Measurements from ENCODE around the gene MAN2B2.
"Not testable (repeated sequence)": the region's sequence is repeated elsewhere in the genome, so short reads cannot be mapped to it uniquely, and the experiment has no call there.

The MAN2B2 gene

DNA sequence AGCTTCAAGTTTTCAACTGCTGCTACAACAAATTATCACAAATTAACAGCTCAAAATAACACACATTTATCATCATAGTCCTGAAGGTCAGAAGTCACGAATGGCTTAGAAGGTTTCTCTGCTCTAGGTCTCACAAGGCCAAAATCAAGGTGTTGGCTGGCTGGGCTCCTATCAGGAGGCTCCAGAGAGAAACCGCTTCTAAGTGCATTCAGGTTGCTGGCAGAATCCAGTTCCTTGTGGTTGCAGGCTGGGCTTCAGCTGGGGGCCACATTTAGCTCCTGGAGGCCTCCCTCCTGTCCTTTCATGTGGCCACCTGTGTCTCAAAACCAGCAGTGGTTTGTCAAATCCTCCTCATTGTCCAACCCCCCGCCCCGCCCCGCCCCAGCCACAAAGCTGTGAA is 80.9 kb downstream of the MAN2B2 start:
- no peak for DNase-seq (ENCODE audit: low read depth in 1 of 2, low spot score in 1 of 2)
- no peak for TF ChIP-seq JUND (IDR thresholded peaks at IDR 0.05; ENCODE audit: low read depth)
- in situ Hi-C loops (cut with HindIII; ENCODE audit: low pct_unique_long_range_greater_than_20kb, low sequenced_read_pairs), result no loop called here

DNA sequence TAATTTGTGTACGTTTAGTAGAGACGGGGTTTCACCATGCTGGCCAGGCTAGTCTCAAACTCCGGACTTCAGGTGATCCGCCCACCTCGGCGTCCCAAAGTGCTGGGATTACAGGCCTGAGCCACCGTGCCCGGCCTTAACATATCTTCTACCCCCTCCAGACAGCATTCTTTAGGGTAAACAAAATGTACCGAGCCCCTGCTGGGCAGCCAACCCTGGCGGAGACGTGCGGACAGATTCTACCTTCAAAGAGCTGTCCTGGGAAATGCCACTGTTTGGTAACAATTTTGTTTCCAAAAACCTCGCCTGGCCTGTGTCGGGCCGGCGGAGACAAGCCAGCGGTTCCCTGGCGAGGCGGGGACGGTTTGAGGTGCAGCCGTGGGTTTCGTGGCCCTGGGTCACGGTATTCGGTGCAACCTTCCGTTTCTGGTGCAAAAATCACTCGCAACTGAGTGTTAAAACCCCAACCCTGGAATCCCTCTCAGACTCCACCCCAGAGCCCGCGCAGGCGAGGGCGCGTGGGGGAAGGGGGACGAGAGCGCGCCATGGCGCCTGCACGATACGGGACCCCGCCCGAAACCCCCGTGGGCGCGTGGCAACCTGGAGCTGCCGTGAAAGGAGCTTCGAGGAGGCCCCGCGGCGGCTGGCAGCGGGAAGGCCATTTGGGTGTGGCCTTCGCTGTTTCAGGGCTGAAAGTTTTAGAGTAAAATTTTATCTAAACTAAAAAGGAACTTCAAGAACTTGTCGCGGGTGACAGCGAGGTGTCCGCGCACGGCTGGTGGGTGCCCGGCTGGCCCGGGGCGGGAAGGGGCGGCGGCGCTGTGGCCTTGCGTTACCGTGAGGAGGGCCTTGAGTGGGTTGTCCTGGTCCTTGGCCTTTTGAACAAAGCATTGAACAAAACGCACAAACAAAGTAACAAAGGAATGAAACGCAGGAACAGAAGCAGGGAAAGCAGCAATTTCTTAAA is 82.5 kb downstream of the MAN2B2 start:
- no peak for DNase-seq (ENCODE audit: low read depth in 1 of 2, low spot score in 1 of 2)
- in situ Hi-C loops (cut with HindIII; ENCODE audit: low pct_unique_long_range_greater_than_20kb, low sequenced_read_pairs), result no loop called here
- no peak for TF ChIP-seq JUND (IDR thresholded peaks at IDR 0.05; ENCODE audit: low read depth)

DNA sequence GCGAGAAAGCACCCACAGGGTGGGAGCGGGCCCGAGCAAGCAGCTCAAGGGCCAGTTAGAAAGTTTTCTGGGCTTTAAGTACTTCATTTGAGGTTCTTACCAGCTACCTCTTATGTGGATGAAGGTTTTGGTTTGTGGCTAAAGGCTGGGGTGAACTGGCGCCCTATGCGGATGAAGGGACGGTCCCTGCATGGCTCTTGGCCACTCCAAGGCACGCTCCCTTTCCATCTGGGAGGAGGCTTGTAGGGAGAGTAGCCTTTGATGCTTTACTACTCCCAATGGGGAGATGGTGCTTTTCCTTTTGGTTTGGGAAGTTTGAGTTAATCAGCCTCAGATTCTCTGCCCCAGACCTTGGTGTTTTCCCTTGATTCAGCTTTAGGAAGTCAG is 83.2 kb downstream of the MAN2B2 start:
- TF ChIP-seq JUND (IDR thresholded peaks at IDR 0.05; ENCODE audit: low read depth), result no peak
- DNase-seq (ENCODE audit: low read depth in 1 of 2, low spot score in 1 of 2), result no peak
- in situ Hi-C loops (cut with HindIII; ENCODE audit: low pct_unique_long_range_greater_than_20kb, low sequenced_read_pairs), result no loop called here

DNA sequence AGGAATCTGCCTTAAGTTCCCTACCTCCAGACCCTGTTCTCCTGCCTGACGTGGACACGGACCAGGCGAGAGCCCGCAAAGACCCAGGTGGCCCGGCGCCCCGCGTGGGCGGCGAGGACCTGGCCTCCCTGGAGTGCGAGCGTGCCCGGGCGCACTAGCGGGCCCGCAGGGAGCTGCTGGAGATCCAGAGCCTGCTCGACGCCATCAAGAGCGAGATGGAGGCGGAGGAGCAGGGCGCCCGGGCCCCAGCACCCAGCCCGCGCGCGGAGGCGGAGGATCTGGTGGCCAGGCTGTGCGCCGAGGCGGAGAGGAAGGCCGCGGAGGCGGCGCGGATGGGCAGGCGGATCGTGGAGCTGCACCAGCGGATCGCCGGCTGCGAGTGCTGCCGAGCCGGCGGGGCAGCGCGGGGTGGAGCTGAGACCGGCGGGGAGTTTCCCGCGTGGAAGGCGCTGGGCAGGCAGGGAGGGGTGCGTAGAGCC is 83.6 kb downstream of the MAN2B2 start:
- in situ Hi-C loops (cut with HindIII; ENCODE audit: low pct_unique_long_range_greater_than_20kb, low sequenced_read_pairs), result no loop called here
- DNase-seq (ENCODE audit: low read depth in 1 of 2, low spot score in 1 of 2), result no peak
- TF ChIP-seq JUND (IDR thresholded peaks at IDR 0.05; ENCODE audit: low read depth), result no peak

DNA sequence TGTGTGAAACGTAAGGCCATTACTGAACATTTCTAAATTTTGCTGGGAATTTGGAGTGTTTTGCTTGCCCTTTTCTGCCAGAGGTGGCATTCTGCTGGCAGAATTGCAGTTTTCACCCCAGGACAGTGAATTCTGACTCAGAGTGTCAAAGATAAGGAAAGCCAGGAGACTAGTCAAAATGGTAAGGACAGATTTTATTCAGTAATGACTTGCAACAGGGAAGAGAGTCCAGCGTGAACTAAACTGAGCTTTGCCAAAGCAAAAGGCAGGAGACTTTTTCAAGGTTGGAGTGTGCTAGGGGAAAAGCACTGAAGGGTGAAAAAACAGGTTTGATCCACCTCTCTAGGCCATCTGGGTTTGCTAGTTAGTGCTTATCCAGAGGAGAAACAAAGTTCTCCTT is 84.9 kb downstream of the MAN2B2 start:
- in situ Hi-C loops (cut with HindIII; ENCODE audit: low pct_unique_long_range_greater_than_20kb, low sequenced_read_pairs), result no loop called here
- TF ChIP-seq JUND (IDR thresholded peaks at IDR 0.05; ENCODE audit: low read depth), result no peak
- DNase-seq (ENCODE audit: low read depth in 1 of 2, low spot score in 1 of 2), result no peak

DNA sequence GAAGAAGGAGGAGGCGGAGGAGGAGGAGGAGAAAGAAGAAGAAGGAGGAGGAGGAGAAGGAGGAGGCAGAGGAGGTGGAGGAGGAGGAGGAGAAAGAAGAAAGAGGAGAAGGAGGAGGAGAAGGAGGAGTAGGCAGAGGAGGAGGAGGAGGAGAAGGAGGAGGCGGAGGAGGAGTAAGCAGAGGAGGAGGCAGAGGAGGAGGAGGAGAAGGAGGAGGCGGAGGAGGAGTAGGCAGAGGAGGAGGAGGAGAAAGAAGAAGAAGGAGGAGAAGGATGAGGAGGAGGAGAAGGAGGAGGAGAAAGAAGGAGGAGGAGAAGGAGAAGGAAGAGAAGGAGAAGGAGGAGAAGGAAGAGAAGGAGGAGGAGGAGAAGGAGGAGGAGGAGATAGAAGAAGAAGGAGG is 85.4 kb downstream of the MAN2B2 start:
- no peak for TF ChIP-seq JUND (IDR thresholded peaks at IDR 0.05; ENCODE audit: low read depth)
- peak in 1 of 2 experiments; percentile 86 for DNase-seq (ENCODE audit: low read depth in 1 of 2, low spot score in 1 of 2)
- in situ Hi-C loops (cut with HindIII; ENCODE audit: low pct_unique_long_range_greater_than_20kb, low sequenced_read_pairs), result no loop called here

DNA sequence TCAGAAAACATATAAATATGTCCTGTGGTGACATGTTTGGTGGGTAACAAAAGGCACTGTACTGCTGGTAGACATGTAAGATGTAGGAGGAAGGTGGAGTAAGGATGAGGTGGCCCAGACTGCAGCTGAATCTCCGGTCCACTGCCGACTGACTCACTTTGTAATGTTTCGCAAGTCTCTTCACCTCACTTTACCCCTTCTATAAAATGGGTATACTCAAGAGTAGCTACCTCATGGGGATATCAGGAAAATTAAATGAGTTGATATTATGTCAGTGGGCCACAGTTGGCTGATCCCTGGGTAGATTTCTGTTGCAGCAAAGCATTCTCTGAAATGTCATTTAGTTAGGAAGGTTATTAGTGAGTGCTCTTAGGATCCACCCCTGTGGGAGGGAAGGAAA is 87.6 kb downstream of the MAN2B2 start:
- TF ChIP-seq JUND (IDR thresholded peaks at IDR 0.05; ENCODE audit: low read depth), result no peak
- DNase-seq (ENCODE audit: low read depth in 1 of 2, low spot score in 1 of 2), result no peak

DNA sequence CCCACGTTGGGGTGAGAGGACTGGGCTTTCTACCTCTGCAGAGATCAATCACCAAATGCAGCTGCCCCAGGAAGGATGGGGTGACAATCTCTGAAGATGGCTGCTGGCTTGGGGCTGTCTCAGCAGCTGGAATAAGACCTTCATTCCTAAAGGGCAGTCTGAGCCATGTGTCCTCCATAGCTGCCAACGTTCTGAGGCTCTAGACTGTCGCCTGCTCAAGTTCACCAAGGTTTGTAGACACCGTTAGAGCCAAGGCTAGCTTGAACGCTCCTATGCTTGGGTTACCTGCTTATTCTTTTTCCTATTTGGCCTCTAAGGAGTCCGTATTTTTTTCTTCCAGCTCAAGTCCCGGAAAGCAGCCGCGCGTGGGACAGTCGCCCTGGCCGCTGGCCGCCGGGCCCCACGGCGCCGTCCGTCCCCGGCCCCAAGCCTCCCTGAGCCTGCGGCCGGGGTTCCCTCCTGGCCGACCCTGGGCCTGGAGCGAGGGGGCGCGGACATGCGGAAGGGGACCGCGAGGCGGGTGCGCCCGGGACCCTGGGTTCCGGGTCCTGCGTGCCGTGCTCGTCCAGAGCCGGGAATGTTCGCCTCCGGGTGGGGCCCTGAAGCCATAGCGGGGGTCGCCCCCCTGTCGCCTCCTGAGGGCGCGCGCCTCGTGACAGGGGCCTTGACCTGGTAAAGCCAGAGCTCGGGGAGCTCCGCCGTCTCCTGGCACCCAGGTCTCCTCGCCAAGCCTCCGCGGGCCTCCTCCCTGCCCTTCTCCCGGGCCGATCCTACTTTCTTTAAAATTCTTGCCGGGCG is 88.8 kb downstream of the MAN2B2 start:
- TF ChIP-seq JUND (IDR thresholded peaks at IDR 0.05; ENCODE audit: low read depth), result no peak
- no peak for DNase-seq (ENCODE audit: low read depth in 1 of 2, low spot score in 1 of 2)
- in situ Hi-C loops (cut with HindIII; ENCODE audit: low pct_unique_long_range_greater_than_20kb, low sequenced_read_pairs), result no loop called here

More for the DNA sequence above, 87.6 kb downstream of the MAN2B2 start:
- in situ Hi-C loops (cut with HindIII; ENCODE audit: low pct_unique_long_range_greater_than_20kb, low sequenced_read_pairs), result no loop called here

DNA sequence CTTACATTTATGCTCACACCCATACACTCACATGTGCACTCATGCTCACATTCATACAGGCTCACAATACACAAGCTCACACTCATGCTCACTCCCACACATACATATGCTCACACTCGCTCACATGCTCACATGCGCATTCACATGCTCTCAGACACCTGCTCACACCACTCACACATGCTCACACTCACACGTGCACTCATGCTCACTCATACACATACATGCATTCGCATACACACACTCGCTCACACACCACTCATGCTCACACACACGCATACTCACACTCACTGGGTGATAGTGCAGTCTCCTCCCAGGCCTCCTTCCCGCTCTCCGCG is 90.3 kb downstream of the MAN2B2 start:
- in situ Hi-C loops (cut with HindIII; ENCODE audit: low pct_unique_long_range_greater_than_20kb, low sequenced_read_pairs), result no loop called here
- no peak for TF ChIP-seq JUND (IDR thresholded peaks at IDR 0.05; ENCODE audit: low read depth)
- DNase-seq (ENCODE audit: low read depth in 1 of 2, low spot score in 1 of 2), result no peak

DNA sequence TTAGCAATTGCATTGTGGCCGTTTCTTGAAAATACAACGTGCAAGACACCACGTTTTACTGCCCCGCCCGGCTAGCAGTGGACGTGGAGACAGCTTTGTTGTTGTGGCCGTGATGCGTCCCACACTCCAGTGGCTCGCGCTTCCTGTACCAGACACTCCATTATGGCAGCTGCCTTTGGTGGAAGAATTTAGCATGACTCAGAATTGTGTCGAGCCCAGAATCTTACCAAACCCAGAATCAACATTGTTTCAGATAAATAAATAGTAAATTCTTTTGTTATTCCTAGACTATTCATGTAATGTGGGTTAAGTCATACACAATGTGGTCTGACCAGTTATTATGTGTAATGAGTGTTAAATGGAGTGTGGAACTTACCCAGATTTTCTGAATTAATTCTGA is 93.4 kb downstream of the MAN2B2 start:
- no peak for DNase-seq (ENCODE audit: low read depth in 1 of 2, low spot score in 1 of 2)
- TF ChIP-seq JUND (IDR thresholded peaks at IDR 0.05; ENCODE audit: low read depth), result no peak
- in situ Hi-C loops (cut with HindIII; ENCODE audit: low pct_unique_long_range_greater_than_20kb, low sequenced_read_pairs), result no loop called here

DNA sequence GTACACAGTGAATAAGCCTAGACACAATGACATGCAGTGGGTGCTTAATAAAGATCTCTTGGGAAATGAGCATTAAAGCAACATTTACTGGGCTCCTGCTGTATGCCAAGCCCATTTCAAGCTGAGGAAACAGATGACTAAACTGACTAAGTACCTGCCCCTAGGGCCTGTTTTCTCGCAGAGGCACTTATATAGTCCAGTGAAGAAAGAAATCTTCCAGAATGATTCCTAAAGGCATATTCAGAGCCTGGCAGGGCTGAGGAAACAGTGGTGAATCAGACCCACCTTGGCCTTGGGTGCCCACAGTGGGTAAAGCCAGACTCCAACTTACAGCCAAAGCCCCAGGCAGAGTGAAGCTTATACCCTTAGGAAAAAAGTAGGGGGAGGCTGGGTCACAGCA is 96.7 kb downstream of the MAN2B2 start:
- in situ Hi-C loops (cut with HindIII; ENCODE audit: low pct_unique_long_range_greater_than_20kb, low sequenced_read_pairs), result no loop called here
- TF ChIP-seq JUND (IDR thresholded peaks at IDR 0.05; ENCODE audit: low read depth), result no peak
- DNase-seq (ENCODE audit: low read depth in 1 of 2, low spot score in 1 of 2), result no peak

DNA sequence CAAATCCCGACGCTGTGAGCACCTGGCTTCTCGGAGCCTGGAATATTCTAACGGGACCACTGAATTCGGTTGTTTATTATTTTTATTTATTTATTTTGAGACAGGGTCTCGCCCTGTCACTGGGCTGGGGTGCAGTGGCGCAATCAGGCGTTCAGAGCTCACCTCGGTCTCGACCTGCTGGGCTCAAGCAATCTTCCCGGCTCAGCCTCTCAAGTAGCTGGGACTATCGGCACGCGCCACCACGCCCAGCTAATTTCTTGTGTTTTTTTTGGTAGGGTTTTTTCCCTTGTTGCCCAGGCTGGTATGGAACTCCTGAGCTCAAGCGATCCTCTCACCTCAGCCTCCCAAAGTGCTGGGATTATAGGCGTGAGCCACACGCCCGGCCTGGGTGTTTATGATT is 97.1 kb downstream of the MAN2B2 start:
- DNase-seq (ENCODE audit: low read depth in 1 of 2, low spot score in 1 of 2), result no peak
- no peak for TF ChIP-seq JUND (IDR thresholded peaks at IDR 0.05; ENCODE audit: low read depth)
- in situ Hi-C loops (cut with HindIII; ENCODE audit: low pct_unique_long_range_greater_than_20kb, low sequenced_read_pairs), result no loop called here

DNA sequence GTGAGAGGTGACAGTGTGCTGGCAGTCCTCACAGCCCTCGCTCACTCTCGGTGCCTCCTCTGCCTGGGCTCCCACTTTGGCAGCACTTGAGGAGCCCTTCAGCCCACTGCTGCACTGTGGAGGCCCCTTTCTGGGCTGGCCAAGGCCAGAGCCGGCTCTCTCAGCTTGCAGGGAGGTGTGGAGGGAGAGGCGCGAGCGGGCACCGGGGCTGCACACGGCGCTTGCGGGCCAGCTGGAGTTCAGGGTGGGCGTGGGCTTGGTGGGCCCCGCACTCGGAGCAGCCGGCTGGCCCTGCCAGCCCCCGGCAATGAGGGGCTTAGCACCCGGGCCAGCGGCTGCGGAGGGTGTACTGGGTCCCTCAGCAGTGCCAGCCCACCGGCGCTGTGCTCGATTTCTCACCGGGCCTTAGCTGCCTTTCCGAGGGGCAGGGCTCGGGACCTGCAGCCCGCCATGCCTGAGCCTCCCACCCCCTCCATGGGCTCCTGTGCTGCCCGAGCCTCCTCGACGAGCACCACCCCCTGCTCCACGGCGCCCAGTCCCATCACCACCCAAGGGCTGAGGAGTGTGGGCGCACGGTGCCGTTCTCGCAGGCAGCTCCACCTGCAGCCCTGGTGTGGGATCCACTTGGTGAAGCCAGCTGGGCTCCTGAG is 97.7 kb downstream of the MAN2B2 start:
- in situ Hi-C loops (cut with HindIII; ENCODE audit: low pct_unique_long_range_greater_than_20kb, low sequenced_read_pairs); DNase-seq (ENCODE audit: low read depth in 1 of 2, low spot score in 1 of 2): not testable (repeated sequence)
